Smooth muscle cell (in vitro differentiated cells): ENCODE results near the gene ZBTB42. TPM values are rescaled to one million over a fixed set of nuclear protein-coding genes. Genes with fewer than 3 reads are reported as not detected.

Experiments used
- DNase-seq: peaks from one replicate; lab custom pipeline; 2025; ENCODE audit not compliant: unreplicated experiment; lab: John Stamatoyannopoulos, UW
- H2AFZ ChIP-seq: fragments of 200-600 bp; sonication (generic); 2 replicates; pipeline ENCODE4 v1.6.0; 2016; ENCODE audit warnings: antibody characterized with exemption, low read depth, mild to moderate bottlenecking
- H3F3A ChIP-seq: fragments of 200-600 bp; sonication (generic); 2 replicates; pipeline ENCODE4 v1.6.0; 2017; ENCODE audit warnings: antibody characterized with exemption, low read depth
- H3K27ac ChIP-seq: fragments of 200-600 bp; sonication (generic); 2 replicates; pipeline ENCODE4 v1.5.1; 2016; ENCODE audit warnings: low read depth, mild to moderate bottlenecking
- H3K27me3 ChIP-seq: fragments of 200-600 bp; sonication (generic); 2 replicates; pipeline ENCODE4 v1.6.1; 2016; ENCODE audit warnings: low read depth, mild to moderate bottlenecking
- H3K36me3 ChIP-seq: fragments of 200-600 bp; sonication (generic); 2 replicates; pipeline ENCODE4 v1.5.1; 2016; ENCODE audit warnings: low read depth
- H3K4me1 ChIP-seq: fragments of 200-600 bp; sonication (generic); 2 replicates; pipeline ENCODE4 v1.5.1; 2016; ENCODE audit warnings: low read depth
- H3K4me2 ChIP-seq: fragments of 200-600 bp; sonication (generic); 2 replicates; pipeline ENCODE4 v1.6.0; 2016; ENCODE audit warnings: mild to moderate bottlenecking
- H3K4me3 ChIP-seq: fragments of 200-600 bp; sonication (generic); 2 replicates; pipeline ENCODE4 v1.5.1; 2016; ENCODE audit warnings: mild to moderate bottlenecking
- H3K79me2 ChIP-seq: fragments of 200-600 bp; sonication (generic); 2 replicates; pipeline ENCODE4 v1.6.0; 2016; ENCODE audit warnings: low read depth, mild to moderate bottlenecking
- H3K9ac ChIP-seq: fragments of 200-600 bp; sonication (generic); 2 replicates; pipeline ENCODE4 v1.6.0; 2016; ENCODE audit warnings: low read depth
- H3K9me3 ChIP-seq: fragments of 200-600 bp; sonication (generic); replicated peaks from 2 replicates; pipeline ENCODE4 v1.5.1; 2016; ENCODE audit warnings: low read depth
- H4K20me1 ChIP-seq: fragments of 200-600 bp; sonication (generic); 2 replicates; pipeline ENCODE4 v1.6.0; 2016; ENCODE audit warnings: low read depth
- CTCF ChIP-seq: fragments of 200-600 bp; sonication (generic); IDR thresholded peaks from 2 replicates; pipeline ENCODE4 v1.5.1; 2017; ENCODE audit warnings: borderline replicate concordance, mild to moderate bottlenecking, antibody characterized with exemption; ENCODE audit not compliant: insufficient read depth, poor library complexity, severe bottlenecking
- WGBS: methylation state at CpG from one replicate; pipeline ENCODE4 v1.1.7; 2016; ENCODE audit warnings: low lambda C conversion rate; 5-methylcytosine and 5-hydroxymethylcytosine counted together
- polyA plus RNA-seq: library from polyadenylated mRNA; unstranded; fragments of >200 nt; fragmentation: Nextera tagmentation; extraction: Ambion mirVana; gene quantifications from 2 replicates; pipeline ENCODE4 v1.2.1, GENCODE V29; 2016
- total RNA-seq: library from RNA; depleted of rRNA; stranded (reverse); fragments of >200 nt; gene quantifications from 2 replicates; pipeline ENCODE4 v1.2.3, GENCODE V29; 2014

ZBTB42 gene
- total and polyA plus RNA-seq, 2 experiments from 2014 or later = 0.72 to 1.6 TPM

GRCh38 chr14:104781271-104782077 lies 19.4 kb upstream of the ZBTB42 start:
- no peak overlapping the region for H3K27ac ChIP-seq
- no peak overlapping the region for H3K9ac ChIP-seq
- no peaks in the 10 kb centered on the region for H3K9me3 ChIP-seq
- no peak overlapping the region for H3K4me2 ChIP-seq
- H4K20me1 ChIP-seq = peaks cover 97% of the 10 kb centered on the region
- no peak for DNase-seq
- H3K4me3 ChIP-seq = no peak overlapping the region
- H3K79me2 ChIP-seq = peaks cover 4% of the 10 kb centered on the region
- H3K4me1 ChIP-seq = no peaks in the 10 kb centered on the region
- no peaks in the 10 kb centered on the region for H3K36me3 ChIP-seq
- H2AFZ ChIP-seq = no peak overlapping the region
- TF ChIP-seq CTCF = no peak
- H3F3A ChIP-seq = no peaks in the 10 kb centered on the region
- 92% methylated on average over 15 of the region's 20 CpGs for WGBS
- no peaks in the 10 kb centered on the region for H3K27me3 ChIP-seq

GRCh38 chr14:104782086-104782807 lies 18.7 kb upstream of the ZBTB42 start:
- Histone ChIP-seq H4K20me1 (peaks cover 97% of the 10 kb centered on the region), H3F3A (no peaks in the 10 kb centered on the region), H2AFZ (no peak overlapping the region), H3K36me3 (no peaks in the 10 kb centered on the region), H3K4me2 (no peak overlapping the region), H3K9ac (no peak overlapping the region), H3K27me3 (no peaks in the 10 kb centered on the region), H3K79me2 (peaks cover 5% of the 10 kb centered on the region), H3K4me3 (no peak overlapping the region), H3K4me1 (no peaks in the 10 kb centered on the region), H3K9me3 (no peaks in the 10 kb centered on the region), H3K27ac (no peak overlapping the region)
- DNase-seq = no peak
- 97% methylated on average over 19 of the region's 28 CpGs for WGBS
- no peak for TF ChIP-seq CTCF

GRCh38 chr14:104782808-104783139 lies 18.1 kb upstream of the ZBTB42 start:
- no peak overlapping the region for H2AFZ ChIP-seq
- no peak overlapping the region for H3K4me3 ChIP-seq
- H3F3A ChIP-seq = no peaks in the 10 kb centered on the region
- H3K4me2 ChIP-seq = no peak overlapping the region
- no peak overlapping the region for H3K27ac ChIP-seq
- no peaks in the 10 kb centered on the region for H3K9me3 ChIP-seq
- no peak overlapping the region for H3K9ac ChIP-seq
- 95% methylated on average over 11 of the region's 13 CpGs for WGBS
- no peaks in the 10 kb centered on the region for H3K4me1 ChIP-seq
- DNase-seq = no peak
- TF ChIP-seq CTCF = no peak
- no peaks in the 10 kb centered on the region for H3K36me3 ChIP-seq
- H3K27me3 ChIP-seq = no peaks in the 10 kb centered on the region
- peaks cover 10% of the 10 kb centered on the region for H3K79me2 ChIP-seq
- H4K20me1 ChIP-seq = peaks cover 97% of the 10 kb centered on the region
